ENCODE data around the gene ID2.
A peak's percentile ranks its signal among the peaks of the same experiment; 100 is the strongest.

Gene ID2

GRCh38 chr2:8671176-8671575, 10.7 kb upstream of the ID2 start:
- no peak overlapping the region for H3K4me3 Mint-ChIP-seq
- DNase-seq, result no peak
- H3K27me3 Mint-ChIP-seq, result peaks cover 29% of the 10 kb centered on the region
- peaks cover 12% of the 10 kb centered on the region for H3K36me3 Mint-ChIP-seq (ENCODE audit: low read depth)
- no peak for ATAC-seq
- H3K27ac Mint-ChIP-seq, result no peak overlapping the region
- H3K4me1 Mint-ChIP-seq, result peaks cover under 1% of the 10 kb centered on the region
- H3K9me3 Mint-ChIP-seq, result peaks cover 19% of the 10 kb centered on the region

- Mint-ChIP-seq H3K27ac (no peak overlapping the region), H3K27me3 (peaks cover 33% of the 10 kb centered on the region), H3K4me1 (peaks cover 2% of the 10 kb centered on the region), H3K9me3 (peaks cover 19% of the 10 kb centered on the region), H3K4me3 (no peak overlapping the region), H3K36me3 (ENCODE audit: low read depth) (peaks cover 12% of the 10 kb centered on the region)
- ATAC-seq (no peak), DNase-seq (no peak)
Observed at GRCh38 chr2:8671802-8672201, 10.1 kb upstream of the ID2 start.

- H3K9me3 Mint-ChIP-seq, result peaks cover 19% of the 10 kb centered on the region
- no peak overlapping the region for H3K27ac Mint-ChIP-seq
- peaks cover 12% of the 10 kb centered on the region for H3K36me3 Mint-ChIP-seq (ENCODE audit: low read depth)
- ATAC-seq (no peak), DNase-seq (no peak)
- no peak overlapping the region for H3K4me3 Mint-ChIP-seq
- H3K27me3 Mint-ChIP-seq, result peaks cover 45% of the 10 kb centered on the region
- peaks cover 13% of the 10 kb centered on the region for H3K4me1 Mint-ChIP-seq
Observed at GRCh38 chr2:8672940-8673339, 8.9 kb upstream of the ID2 start.

- no peak overlapping the region for H3K4me3 Mint-ChIP-seq
- no peak for DNase-seq
- ATAC-seq, result no peak
- peaks cover 17% of the 10 kb centered on the region for H3K4me1 Mint-ChIP-seq
- no peak overlapping the region for H3K27ac Mint-ChIP-seq
- peaks cover 12% of the 10 kb centered on the region for H3K36me3 Mint-ChIP-seq (ENCODE audit: low read depth)
- peaks cover 47% of the 10 kb centered on the region for H3K27me3 Mint-ChIP-seq
- H3K9me3 Mint-ChIP-seq, result peaks cover 19% of the 10 kb centered on the region
Observed at GRCh38 chr2:8673381-8673780, 8.5 kb upstream of the ID2 start.

- Mint-ChIP-seq H3K27me3 (peaks cover 49% of the 10 kb centered on the region), H3K36me3 (ENCODE audit: low read depth) (peaks cover 12% of the 10 kb centered on the region), H3K4me1 (peaks cover 21% of the 10 kb centered on the region), H3K27ac (no peak overlapping the region), H3K4me3 (no peak overlapping the region), H3K9me3 (peaks cover 19% of the 10 kb centered on the region)
- ATAC-seq (no peak), DNase-seq (no peak)
Observed at GRCh38 chr2:8674420-8675009, 7.3 kb upstream of the ID2 start.

GRCh38 chr2:8675543-8675942, 6.3 kb upstream of the ID2 start:
- H3K4me1 Mint-ChIP-seq, result peaks cover 32% of the 10 kb centered on the region
- no peak for ATAC-seq
- peaks cover 19% of the 10 kb centered on the region for H3K9me3 Mint-ChIP-seq
- H3K27me3 Mint-ChIP-seq, result peaks cover 55% of the 10 kb centered on the region
- DNase-seq, result no peak
- peaks cover 12% of the 10 kb centered on the region for H3K36me3 Mint-ChIP-seq (ENCODE audit: low read depth)
- H3K27ac Mint-ChIP-seq, result no peak overlapping the region
- H3K4me3 Mint-ChIP-seq, result no peak overlapping the region

GRCh38 chr2:8676191-8676920, 5.5 kb upstream of the ID2 start:
- Mint-ChIP-seq H3K9me3 (peaks cover 19% of the 10 kb centered on the region), H3K4me1 (peaks cover 40% of the 10 kb centered on the region), H3K36me3 (ENCODE audit: low read depth) (peaks cover 12% of the 10 kb centered on the region), H3K4me3 (peak overlapping the region; percentile 87), H3K27ac (no peak overlapping the region), H3K27me3 (peaks cover 55% of the 10 kb centered on the region)
- DNase-seq, result no peak
- ATAC-seq, result no peak

- Mint-ChIP-seq H3K9me3 (peaks cover 19% of the 10 kb centered on the region), H3K4me1 (peaks cover 40% of the 10 kb centered on the region), H3K27me3 (peaks cover 52% of the 10 kb centered on the region), H3K27ac (peak overlapping the region; percentile 54), H3K36me3 (ENCODE audit: low read depth) (peaks cover 14% of the 10 kb centered on the region), H3K4me3 (peak overlapping the region; percentile 87)
- DNase-seq (no peak), ATAC-seq (no peak)
Observed at GRCh38 chr2:8676921-8677645, 4.8 kb upstream of the ID2 start.

- Mint-ChIP-seq H3K4me3 (peak overlapping the region; percentile 87), H3K4me1 (peaks cover 40% of the 10 kb centered on the region), H3K27me3 (peaks cover 52% of the 10 kb centered on the region), H3K9me3 (peaks cover 19% of the 10 kb centered on the region), H3K27ac (peak overlapping the region; percentile 54), H3K36me3 (ENCODE audit: low read depth) (peaks cover 22% of the 10 kb centered on the region)
- no peak for ATAC-seq
- DNase-seq, result peak; percentile 42
Observed at GRCh38 chr2:8677646-8678592, 3.9 kb upstream of the ID2 start.

GRCh38 chr2:8678731-8679566, 2.9 kb upstream of the ID2 start:
- peak overlapping the region; percentile 84 for H3K27ac Mint-ChIP-seq
- peaks cover 48% of the 10 kb centered on the region for H3K27me3 Mint-ChIP-seq
- ATAC-seq (peak; percentile 62), DNase-seq (peak; percentile 86)
- peaks cover 44% of the 10 kb centered on the region for H3K4me1 Mint-ChIP-seq
- H3K9me3 Mint-ChIP-seq, result peaks cover 12% of the 10 kb centered on the region
- peak overlapping the region; percentile 87 for H3K4me3 Mint-ChIP-seq
- H3K36me3 Mint-ChIP-seq (ENCODE audit: low read depth), result peaks cover 26% of the 10 kb centered on the region

GRCh38 chr2:8679567-8679826, 2.4 kb upstream of the ID2 start:
- ATAC-seq (no peak), DNase-seq (no peak)
- Mint-ChIP-seq H3K27ac (peak overlapping the region; percentile 84), H3K9me3 (peaks cover 7% of the 10 kb centered on the region), H3K4me1 (peaks cover 45% of the 10 kb centered on the region), H3K4me3 (peak overlapping the region; percentile 87), H3K27me3 (peaks cover 42% of the 10 kb centered on the region), H3K36me3 (ENCODE audit: low read depth) (peaks cover 26% of the 10 kb centered on the region)

GRCh38 chr2:8679827-8680731, 1.8 kb upstream of the ID2 start:
- Mint-ChIP-seq H3K4me3 (peak overlapping the region; percentile 87), H3K4me1 (peaks cover 47% of the 10 kb centered on the region), H3K27me3 (peaks cover 36% of the 10 kb centered on the region), H3K27ac (peak overlapping the region; percentile 84), H3K36me3 (ENCODE audit: low read depth) (peaks cover 27% of the 10 kb centered on the region), H3K9me3 (peaks cover 5% of the 10 kb centered on the region)
- ATAC-seq (no peak), DNase-seq (no peak)
